Ramos (cell line): ENCODE results near the gene DRG1.
"Not testable (repeated sequence)": the region's sequence is repeated elsewhere in the genome, so short reads cannot be mapped to it uniquely, and the experiment has no call there.

ENCODE experiments used
- in situ Hi-C: fragments of 300-500 bp; cut with MboI; formaldehyde crosslinking; loops from one replicate; pipeline ENCODE4 v1.14.3; 2022; ENCODE audit warnings: low sequenced_read_pairs; ENCODE audit not compliant: unreplicated experiment

DRG1 gene, protein sequence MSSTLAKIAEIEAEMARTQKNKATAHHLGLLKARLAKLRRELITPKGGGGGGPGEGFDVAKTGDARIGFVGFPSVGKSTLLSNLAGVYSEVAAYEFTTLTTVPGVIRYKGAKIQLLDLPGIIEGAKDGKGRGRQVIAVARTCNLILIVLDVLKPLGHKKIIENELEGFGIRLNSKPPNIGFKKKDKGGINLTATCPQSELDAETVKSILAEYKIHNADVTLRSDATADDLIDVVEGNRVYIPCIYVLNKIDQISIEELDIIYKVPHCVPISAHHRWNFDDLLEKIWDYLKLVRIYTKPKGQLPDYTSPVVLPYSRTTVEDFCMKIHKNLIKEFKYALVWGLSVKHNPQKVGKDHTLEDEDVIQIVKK

GRCh38 chr22:31399211-31400022 lies at the start of gene DRG1:
Gene DRG1 (plus strand): TSS chr22:31399604. CDS start chr22:31399684, 80 bp downstream.
- in situ Hi-C loops: no loop called here

GRCh38 chr22:31349960-31350359 lies 49.4 kb upstream of the DRG1 start:
- in situ Hi-C loops: loop anchor here (5.0 kb wide), 1 partner anchor 58 kb away; the partner anchor contains the start of gene PIK3IP1

DNA sequence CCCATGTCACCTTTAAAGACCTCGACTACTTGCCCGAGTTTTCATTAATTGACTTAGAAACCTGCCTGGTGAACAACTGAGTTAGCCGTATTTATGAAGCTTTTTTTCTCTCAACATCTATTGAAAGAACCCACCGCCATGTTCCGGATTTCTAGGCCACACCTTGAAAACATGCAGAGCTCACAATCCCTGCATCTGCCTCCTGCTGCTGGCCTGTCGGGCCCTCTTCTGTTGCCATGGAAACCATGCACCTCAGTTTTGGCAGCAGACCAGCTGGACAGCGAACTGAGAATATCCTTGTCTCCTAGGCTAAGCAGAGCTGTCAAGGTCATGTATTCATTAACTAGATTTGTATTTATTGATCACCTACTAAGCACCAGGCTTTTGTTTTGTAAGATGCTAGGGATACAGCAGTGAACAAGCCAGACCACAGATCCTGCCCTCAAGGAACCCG lies 49.0 kb upstream of the DRG1 start:
- in situ Hi-C loops: no loop called here

DNA sequence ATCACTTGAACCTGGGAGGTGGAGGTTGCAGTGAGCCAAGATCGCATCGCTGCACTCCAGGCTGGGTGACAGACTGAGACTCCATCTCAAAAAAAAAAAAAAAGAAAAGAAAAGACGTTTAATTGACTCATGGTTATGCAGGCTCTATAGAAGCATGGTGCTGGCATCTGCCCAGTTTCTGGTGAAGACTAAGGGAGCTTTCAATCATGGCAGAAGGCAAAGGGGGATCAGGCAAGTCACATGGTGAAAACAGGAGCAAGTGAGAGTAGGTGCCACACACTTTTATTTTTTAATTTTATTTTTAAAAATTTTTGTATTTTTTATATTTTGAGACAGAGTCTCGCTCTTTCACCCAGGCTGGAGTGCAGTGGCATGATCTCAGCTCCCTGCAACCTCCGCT lies 44.9 kb upstream of the DRG1 start:
- in situ Hi-C loops: no loop called here

- in situ Hi-C loops: no loop called here
Measured at GRCh38 chr22:31360029-31360428, 39.4 kb upstream of the DRG1 start.

DNA sequence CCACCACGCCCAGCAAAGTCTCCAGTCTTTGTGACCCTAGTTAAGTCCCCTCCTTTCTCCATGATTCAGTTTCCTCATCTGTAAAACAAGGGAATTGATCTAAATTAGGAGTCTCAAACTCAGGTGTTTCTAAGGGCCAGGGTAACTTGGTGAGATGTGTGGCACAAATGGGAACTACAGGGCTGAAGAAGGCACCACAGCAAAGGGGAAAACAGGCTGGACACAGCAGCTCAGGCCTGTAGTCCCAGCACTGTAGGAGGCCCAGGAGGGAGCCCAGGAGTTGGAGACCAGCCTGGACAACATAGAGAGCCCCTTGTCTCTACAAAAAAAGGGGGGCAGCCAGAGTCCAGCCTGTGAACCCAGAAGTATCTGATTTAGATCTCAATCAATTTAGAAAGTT lies 37.7 kb upstream of the DRG1 start:
- in situ Hi-C loops: no loop called here

DNA sequence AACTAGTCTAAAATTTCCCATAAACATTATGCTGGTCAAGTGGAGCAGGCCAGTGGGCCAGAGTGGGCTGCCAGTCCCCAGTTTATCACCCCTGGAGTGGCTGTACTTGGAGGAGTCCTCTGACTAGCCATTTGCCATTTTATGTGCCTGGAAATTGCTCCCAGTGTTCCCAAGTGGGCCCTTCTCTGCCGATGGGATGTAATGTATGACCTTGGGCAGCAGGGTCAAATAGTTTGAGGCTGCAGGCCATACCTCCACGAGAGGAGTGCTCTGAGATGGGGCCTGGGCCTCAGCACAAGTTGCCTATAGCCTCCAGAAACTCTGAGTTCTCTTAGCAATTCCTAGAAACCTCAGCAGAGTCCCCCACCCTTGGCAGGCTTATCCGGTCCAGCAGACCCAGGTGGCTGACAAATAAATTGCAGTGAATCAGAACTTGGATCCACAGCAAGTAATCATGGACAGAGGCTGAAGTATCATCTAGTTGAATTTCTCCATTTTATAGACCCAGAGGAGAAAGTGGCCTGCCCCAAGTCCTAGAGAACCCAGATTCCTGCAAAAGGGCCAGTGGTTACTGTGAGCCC lies 35.4 kb upstream of the DRG1 start:
- in situ Hi-C loops: no loop called here

GRCh38 chr22:31367426-31367825 lies 32.0 kb upstream of the DRG1 start:
- in situ Hi-C loops: no loop called here

DNA sequence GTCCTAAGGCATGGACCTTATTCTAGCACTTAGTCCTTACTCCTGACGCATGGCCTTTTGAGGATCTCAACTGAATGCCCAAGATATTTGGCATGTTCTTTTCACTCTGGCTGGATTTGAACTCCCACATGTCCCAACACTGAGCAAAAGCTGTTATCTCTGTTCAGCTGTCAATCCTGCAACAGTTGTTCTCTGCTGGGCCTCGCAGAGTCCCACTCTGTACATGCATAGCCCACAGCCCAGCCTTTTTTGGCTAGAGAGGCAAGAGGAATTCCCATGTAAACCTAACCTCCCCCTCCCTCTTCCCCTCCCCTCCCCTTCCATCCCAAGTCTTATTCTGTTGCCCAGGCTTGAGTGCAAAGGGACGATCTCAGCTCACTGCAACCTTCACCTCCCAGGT lies 21.8 kb upstream of the DRG1 start:
- in situ Hi-C loops: no loop called here

- in situ Hi-C loops: no loop called here
Measured at GRCh38 chr22:31378123-31378522, 21.3 kb upstream of the DRG1 start.

GRCh38 chr22:31378651-31379050 lies 20.8 kb upstream of the DRG1 start:
- in situ Hi-C loops: not testable (repeated sequence)

- in situ Hi-C loops: no loop called here
Measured at GRCh38 chr22:31393893-31394292, 5.5 kb upstream of the DRG1 start.

- in situ Hi-C loops: no loop called here
Measured at GRCh38 chr22:31394326-31394725, 5.1 kb upstream of the DRG1 start.

DNA sequence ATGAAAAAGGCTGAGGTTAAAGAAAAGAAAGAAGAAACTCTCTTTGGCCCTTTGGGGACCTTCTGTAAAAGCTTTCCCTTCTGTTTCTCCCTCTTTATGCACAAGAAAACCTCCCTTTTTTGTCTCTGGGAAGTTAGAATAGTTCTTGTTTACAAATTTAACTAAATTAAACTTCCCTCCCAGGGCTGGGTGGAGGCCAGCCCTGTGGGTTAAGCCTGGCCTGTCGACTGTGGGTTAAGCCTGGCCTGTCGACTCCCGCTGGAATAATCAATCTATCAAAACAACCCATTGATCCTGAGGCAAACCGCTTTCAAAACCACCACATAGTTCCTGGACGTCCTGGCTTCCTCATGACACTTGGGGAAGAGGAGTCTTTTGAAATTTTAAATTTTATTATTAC lies 1.2 kb upstream of the DRG1 start:
- in situ Hi-C loops: no loop called here

GRCh38 chr22:31400023-31400397 lies 606 bp downstream of the DRG1 start:
- in situ Hi-C loops: no loop called here

DNA sequence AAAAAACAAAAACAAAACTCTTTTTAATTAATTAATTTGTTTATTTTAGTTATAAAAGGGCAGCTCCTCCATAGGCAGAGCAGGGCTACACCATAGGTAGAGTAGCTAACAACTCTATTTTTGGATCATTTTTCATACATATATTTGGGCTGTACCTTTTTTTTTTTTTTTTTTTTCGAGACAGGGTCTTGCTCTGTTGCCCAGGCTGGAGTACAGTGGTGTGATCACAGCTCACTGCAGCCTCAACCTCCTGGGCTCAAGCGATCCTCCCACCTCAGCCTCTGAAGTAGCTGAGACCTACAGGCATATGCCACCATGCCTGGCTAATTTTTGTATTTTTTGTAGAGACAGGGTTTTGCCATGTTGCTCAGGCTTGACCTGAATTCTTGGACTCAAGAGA lies 2.9 kb downstream of the DRG1 start:
- in situ Hi-C loops: not testable (repeated sequence)

GRCh38 chr22:31425331-31426050 lies 26.1 kb downstream of the DRG1 start:
- in situ Hi-C loops: no loop called here

DNA sequence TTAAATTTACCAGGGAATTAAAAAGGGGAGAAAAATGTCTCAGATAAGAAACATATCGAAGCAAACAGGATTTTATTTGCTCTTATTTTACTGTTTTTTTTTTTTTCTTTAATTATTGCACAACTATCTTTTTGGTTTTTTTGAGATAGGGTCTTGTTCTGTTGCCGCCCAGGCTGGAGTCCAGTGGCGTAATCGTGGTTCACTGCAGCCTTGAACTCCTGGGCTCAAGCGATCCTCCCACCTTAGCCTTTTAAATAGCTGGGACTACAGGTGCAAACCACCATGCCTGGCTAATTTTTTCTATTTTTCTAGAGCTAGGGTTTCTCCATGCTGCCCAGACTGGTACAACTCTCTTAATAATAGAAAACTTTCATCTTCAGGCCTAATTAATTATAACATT lies 32.5 kb downstream of the DRG1 start:
- in situ Hi-C loops: no loop called here

DNA sequence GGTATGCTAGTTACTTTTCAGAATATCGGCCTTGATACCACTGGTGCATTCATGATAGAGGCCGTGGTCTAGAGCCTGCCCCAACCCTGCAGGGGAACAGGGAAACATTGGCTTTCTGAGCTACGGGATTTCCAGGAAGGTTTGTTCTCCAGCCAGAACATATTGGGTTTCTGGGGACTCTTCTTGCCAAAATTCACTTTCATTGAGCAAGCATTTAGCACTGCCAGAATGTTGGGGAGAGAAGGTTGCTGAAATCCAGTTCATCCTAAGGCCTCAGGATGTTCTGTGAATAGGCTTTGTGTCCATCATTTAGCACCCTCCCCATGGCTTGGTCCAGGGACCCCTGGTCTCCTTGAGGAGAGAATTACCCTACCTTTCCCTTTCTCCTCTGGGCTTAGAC lies 36.7 kb downstream of the DRG1 start:
- in situ Hi-C loops: no loop called here

DNA sequence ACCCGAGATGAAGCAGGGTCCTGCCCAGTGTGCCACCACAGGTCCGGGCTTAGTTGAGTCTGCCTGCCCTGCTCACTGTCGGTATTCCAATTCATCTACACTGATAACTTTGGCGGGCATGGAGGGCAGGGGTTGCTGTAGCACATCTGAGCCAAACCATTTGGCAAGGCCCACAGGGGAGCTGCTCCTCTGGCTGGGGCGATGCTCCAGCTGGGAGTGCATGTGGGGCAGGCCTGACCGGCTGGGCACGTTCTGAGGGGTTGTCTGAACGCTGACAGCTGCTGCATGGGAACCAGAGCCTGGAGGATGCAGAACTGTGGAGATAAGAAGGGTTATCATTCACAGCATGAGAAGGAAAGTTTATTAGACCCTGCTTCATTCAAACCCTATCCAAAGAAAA lies 40.4 kb downstream of the DRG1 start:
- in situ Hi-C loops: no loop called here

GRCh38 chr22:31440681-31441080 lies 41.3 kb downstream of the DRG1 start:
- in situ Hi-C loops: no loop called here
